ENCODE data around the gene EFCC1.
A peak's percentile ranks its signal among the peaks of the same experiment; 100 is the strongest.

The EFCC1 gene, protein sequence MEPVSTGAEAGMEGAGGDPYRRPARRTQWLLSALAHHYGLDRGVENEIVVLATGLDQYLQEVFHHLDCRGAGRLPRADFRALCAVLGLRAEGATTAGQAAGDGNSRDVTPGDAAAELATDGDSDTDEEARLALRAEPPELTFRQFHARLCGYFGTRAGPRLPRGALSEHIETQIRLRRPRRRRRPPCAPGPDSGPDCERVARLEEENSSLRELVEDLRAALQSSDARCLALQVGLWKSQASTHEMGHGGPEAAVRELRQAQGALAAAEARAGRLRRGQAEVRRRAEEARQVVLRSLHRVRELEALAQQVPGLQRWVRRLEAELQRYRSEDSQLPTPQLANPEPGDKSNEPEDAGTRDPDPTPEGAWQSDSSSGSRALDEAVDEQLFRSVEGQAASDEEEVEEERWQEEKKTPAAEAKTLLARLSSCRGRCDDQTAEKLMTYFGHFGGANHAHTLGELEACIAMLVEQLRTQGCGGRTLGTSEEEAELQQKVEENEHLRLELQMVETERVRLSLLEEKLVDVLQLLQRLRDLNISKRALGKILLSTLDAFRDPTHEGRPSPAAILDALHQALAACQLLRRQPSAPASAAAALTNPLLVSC

DNA sequence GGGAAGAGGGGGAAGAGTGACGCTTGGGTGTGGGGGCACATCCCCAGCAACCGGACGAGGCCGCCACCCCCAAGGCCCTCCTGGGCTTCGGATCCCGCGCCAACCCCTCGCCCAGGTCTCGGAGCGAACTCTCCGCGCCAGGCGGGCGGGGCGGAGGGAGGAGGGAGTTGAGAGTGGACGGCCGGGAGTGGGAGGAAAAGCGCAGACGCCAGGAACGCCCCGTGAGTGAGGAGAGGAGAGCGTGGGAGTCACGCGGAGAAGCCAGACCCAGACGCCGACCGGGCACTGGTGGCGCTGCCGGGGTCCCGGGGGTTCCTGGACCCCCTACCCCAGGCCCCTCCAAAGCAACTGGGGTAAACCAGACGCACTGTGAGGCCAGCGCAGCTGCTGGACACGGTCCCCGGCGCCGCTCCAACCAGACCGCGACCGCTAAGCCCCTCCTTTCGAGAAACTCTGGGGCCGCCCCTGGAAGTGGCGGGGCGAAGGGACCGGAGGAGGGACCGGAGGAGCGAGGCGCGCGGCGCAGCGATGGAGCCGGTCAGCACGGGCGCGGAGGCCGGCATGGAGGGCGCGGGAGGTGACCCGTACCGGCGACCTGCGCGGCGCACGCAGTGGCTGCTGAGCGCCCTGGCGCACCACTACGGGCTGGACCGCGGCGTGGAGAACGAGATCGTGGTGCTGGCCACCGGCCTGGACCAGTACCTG, at the start of gene EFCC1:
EFCC1 (plus strand) TSS at position 204 of the 705 bp plus-strand sequence; CDS start at position 529, 325 bp downstream.
- DNase-seq (ENCODE audit: low read depth in 2 of 2, low spot score in 1 of 2), result no peak

- no peak for DNase-seq (ENCODE audit: low read depth in 2 of 2, low spot score in 1 of 2)
Measured at GRCh38 chr3:128956440-128956839, 44.7 kb upstream of the EFCC1 start.

GRCh38 chr3:128965280-128965679, 35.8 kb upstream of the EFCC1 start:
- no peak for DNase-seq (ENCODE audit: low read depth in 2 of 2, low spot score in 1 of 2)

GRCh38 chr3:128965818-128966217, 35.3 kb upstream of the EFCC1 start:
- no peak for DNase-seq (ENCODE audit: low read depth in 2 of 2, low spot score in 1 of 2)

DNA sequence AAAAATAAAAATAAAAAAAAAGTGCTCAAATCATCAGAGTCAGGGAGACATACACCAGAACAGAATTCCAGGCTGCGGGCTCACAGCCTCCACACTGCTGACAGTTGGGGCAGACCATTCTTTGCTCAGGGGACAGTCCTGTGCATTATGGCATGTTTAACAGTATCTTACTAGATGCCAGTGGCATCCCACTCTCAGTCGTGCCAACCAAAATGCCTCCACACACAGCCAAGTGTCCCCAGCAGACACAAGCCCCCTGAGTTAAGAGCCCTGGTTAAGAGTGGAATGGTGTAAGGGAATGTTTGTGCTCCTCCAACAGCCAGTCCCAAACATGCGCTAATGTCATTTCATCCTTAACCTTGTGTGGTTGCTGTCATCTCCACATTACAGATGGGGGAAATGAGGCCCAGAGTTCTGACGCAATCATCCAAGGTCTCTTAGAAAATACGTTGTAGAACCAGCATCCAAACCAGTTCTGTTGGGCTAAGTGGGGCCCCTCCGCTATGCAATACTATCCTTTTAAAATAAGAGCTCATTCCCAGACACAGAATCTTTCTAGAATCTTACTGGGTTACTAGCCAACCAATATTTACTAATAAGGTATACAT, 33.3 kb upstream of the EFCC1 start:
- DNase-seq (ENCODE audit: low read depth in 2 of 2, low spot score in 1 of 2), result no peak

DNA sequence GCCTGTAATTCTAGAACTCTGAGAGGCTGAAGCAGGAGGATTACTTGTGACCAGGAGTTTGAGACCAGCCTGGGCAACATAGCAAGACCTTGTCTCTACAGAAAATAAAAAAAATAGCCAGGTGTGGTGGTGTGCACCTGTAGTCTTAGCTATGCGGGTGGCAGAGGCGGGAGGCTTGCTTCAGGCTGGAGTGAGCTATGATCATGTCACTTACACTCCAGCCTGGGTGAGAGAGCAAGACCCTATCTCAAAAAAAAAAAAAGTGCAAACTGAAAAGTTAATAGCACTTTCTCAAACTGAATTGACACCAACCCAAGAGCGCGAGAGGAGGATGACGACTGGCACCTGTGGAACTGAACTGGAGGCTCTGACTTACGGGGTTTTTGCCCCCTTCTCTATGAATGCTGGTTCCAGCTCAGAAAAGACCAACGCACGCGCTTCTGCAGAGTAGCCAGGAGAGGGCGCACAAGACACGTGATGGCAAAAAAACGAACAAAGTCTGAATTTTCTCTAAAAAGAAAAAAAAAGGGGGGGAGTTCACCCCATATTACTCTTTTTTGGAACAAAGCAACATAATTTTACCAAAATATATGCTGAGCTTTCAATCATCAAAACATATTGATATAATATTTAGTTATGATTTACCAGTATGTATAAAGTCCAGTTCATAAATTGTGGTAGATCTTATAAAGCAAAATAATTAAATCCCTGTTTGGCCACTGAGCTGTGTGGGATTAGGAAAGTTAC, 30.9 kb upstream of the EFCC1 start:
- peak in 1 of 2 donors; percentile 43 for DNase-seq (ENCODE audit: low read depth in 2 of 2, low spot score in 1 of 2)

- DNase-seq (ENCODE audit: low read depth in 2 of 2, low spot score in 1 of 2), result no peak
Measured at GRCh38 chr3:128970740-128971047, 30.4 kb upstream of the EFCC1 start.

- DNase-seq (ENCODE audit: low read depth in 2 of 2, low spot score in 1 of 2), result no peak
Measured at GRCh38 chr3:128971421-128972100, 29.5 kb upstream of the EFCC1 start.

DNA sequence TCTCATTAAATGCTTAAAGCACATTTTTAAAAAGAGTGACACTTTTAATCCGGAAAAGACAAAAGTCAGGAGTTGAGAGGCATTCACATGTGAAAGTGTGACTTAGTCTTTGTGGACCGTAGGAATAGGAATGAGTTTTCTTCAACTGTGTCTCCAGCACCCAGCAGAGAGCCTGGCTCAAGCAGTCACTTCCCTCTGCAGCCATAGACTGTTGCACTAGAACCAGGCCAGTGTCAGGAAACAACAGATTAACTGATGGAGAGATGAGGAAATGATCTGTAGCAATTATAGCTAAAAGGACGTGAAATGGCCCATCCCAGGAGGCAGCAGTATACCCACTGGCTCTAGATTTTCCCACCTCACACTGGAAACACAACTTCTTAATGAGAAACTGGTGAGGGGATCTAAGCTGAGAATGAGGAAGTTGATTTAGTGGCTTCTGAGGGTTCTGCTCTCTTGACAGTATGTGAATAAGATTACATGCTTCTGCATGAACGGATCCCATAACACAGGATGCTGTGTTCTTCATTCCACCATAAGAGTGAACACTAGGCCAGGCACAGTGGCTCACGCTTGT, 27.0 kb upstream of the EFCC1 start:
- no peak for DNase-seq (ENCODE audit: low read depth in 2 of 2, low spot score in 1 of 2)

- DNase-seq (ENCODE audit: low read depth in 2 of 2, low spot score in 1 of 2), result no peak
Measured at GRCh38 chr3:128975276-128975675, 25.8 kb upstream of the EFCC1 start.

DNA sequence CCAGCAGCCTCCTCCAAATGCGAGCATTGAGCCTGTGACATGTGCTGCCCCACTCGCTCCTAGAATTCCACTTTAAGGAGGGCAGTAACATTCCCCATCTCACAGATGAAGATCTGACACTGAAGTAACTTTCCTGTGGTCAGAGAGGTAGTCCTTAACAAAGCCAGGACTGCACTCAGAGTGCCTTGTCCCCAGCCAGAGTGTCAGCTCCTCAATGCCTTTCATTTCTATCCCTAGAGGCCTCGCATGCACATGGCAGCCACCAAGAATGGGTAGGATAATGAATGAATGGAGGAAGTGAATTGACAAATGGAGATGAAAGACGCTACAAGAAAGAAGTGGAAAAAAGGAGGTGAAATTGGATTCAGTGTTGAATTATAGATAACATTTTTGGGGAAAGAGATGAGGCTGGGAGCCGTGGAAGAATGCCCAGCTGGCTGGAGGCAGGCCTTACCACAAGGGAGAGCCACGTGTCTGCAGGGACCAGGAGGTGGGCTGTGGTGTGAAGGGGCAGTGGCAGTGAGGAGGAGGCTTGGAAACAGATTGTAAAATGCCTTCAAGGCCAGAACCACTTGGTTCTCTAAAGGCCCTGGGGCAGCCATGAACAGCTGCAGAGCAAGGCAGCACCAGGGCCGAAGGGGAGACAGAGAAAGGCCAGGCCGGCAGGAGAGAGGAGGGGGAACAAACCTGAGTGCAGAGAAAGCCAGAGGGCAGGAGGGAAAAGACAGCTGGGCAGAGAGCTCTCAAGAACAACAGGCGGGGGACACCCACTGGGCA, 17.6 kb upstream of the EFCC1 start:
- DNase-seq (ENCODE audit: low read depth in 2 of 2, low spot score in 1 of 2), result no peak

- no peak for DNase-seq (ENCODE audit: low read depth in 2 of 2, low spot score in 1 of 2)
Measured at GRCh38 chr3:128984596-128984995, 16.5 kb upstream of the EFCC1 start.

DNA sequence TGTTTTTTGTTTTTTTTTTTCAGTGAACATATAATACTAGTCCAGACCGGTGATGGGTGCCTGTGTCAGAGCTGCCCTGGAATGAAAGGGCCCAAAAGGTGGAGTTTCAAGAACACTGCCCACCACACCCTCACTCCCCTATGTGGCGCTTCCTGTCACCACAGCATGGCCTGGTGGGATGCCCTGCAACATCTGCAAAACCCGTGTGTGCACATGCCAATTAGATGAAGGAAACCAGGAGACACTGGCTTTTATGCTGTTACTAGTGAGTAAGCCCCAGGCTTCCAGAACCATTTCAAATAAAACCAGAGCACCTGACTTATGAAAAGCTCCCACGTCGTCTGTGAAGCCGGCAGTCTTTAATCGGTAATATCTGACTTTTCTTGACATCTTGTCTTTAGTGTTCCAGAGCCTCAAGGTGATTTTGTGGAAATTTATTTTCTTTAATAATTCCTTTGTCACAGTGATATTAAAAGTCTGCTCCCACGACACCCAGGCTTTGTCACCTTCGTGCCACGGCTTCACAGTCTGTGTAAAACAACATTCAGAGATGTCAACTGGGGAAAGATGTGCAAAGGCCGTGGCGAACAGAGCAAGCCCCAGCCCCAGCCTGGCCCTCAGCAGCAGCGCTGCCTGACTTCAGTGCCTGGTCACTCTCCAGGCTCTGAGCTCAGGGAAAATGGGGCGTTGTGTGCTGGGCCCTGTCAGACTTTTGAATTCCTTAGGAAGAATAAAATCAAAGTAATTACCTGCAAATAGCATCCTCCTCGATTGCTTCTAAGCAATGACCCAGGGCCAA, 13.6 kb upstream of the EFCC1 start:
- no peak for DNase-seq (ENCODE audit: low read depth in 2 of 2, low spot score in 1 of 2)

DNA sequence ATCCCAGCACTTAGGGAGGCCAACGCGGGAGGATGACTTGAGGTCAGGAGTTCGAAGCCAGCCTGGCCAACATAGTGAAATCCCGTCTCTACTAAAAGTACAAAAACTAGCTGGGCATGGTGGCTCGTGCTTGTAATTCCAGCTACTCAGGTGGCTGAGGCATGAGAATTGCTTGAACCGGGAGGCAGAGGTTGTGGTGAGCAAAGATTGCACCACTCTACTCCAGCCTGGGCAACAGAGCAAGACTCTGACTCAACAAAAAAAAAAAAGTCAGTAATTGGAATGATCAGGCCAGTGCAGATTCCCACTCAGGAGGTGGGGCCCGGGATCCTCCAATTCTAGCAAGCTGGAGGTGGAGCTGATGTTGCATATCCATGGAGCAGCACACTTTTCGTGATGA, 12.8 kb upstream of the EFCC1 start:
- no peak for DNase-seq (ENCODE audit: low read depth in 2 of 2, low spot score in 1 of 2)

GRCh38 chr3:128991355-128991895, 9.7 kb upstream of the EFCC1 start:
- DNase-seq (ENCODE audit: low read depth in 2 of 2, low spot score in 1 of 2), result no peak

DNA sequence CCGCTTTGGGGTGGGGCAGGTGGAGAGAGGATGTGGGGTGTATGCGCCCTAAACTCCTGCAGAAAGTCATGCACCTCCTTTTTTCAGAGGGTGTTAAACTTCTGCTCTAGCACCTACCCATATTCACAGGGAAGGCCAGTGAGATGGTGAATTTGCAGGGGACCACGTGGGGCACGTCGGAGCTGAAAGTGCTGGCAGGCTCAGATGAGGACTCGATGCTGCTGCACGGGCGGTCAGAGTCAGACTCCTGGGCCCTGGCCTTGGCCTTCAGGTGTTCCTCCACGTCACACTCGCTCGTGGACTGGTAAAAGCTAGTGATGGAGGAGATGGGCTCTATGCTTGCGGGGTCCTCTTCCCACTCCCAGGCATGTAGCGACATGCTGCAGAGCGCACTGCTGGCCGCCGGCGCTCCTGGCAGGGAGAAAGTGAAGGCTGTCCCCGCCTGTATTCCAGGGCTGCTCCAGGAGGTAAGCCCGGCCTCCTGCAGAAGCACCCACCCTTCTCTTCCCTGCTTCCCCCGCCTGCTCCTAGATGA, 8.1 kb upstream of the EFCC1 start:
- DNase-seq (ENCODE audit: low read depth in 2 of 2, low spot score in 1 of 2), result no peak

- DNase-seq (ENCODE audit: low read depth in 2 of 2, low spot score in 1 of 2), result peak; percentile 84 to 87
Measured at GRCh38 chr3:128993461-128994172, 7.5 kb upstream of the EFCC1 start, which contains the start of gene CFAP92. TSS of gene CFAP92 (minus strand) at chr3:128994076. CDS start at chr3:128993304, 772 bp downstream.
